Islet of Langerhans (tissue), 1 donor: ENCODE measurements around the gene PTRH1.
"Not testable (repeated sequence)": the region's sequence is repeated elsewhere in the genome, so short reads cannot be mapped to it uniquely, and the experiment has no call there.

Source experiments
- FAIRE-seq: peaks from one replicate; lab custom pipeline; 2011; peaks lifted over from hg19 to GRCh38; lab: Jason Lieb, UNC

Gene PTRH1

GRCh38 chr9:127715470-127716337 lies at the start of gene PTRH1, which contains the start of gene TTC16:
Gene PTRH1 (minus strand): TSS chr9:127715663. CDS start chr9:127715639, 24 bp downstream.
Gene TTC16 (plus strand): TSS chr9:127716079. CDS start chr9:127716146, 67 bp downstream.
- peak; percentile 82 for FAIRE-seq

GRCh38 chr9:127763918-127764384 lies 48.5 kb upstream of the PTRH1 start:
- FAIRE-seq, result no peak

- FAIRE-seq, result no peak
Observed at GRCh38 chr9:127762111-127762676, 46.7 kb upstream of the PTRH1 start.

- FAIRE-seq, result no peak
Observed at GRCh38 chr9:127761491-127761956, 46.1 kb upstream of the PTRH1 start.

GRCh38 chr9:127761061-127761460 lies 45.6 kb upstream of the PTRH1 start:
- FAIRE-seq, result no peak

- no peak for FAIRE-seq
Observed at GRCh38 chr9:127758843-127759242, 43.4 kb upstream of the PTRH1 start.

GRCh38 chr9:127756776-127757175 lies 41.3 kb upstream of the PTRH1 start:
- not testable (repeated sequence) for FAIRE-seq

GRCh38 chr9:127756233-127756632 lies 40.8 kb upstream of the PTRH1 start:
- no peak for FAIRE-seq

GRCh38 chr9:127755061-127756060 lies 39.9 kb upstream of the PTRH1 start:
- FAIRE-seq, result no peak

GRCh38 chr9:127754099-127755060 lies 38.9 kb upstream of the PTRH1 start:
- FAIRE-seq, result no peak

GRCh38 chr9:127753622-127754021 lies 38.2 kb upstream of the PTRH1 start:
- no peak for FAIRE-seq

GRCh38 chr9:127753148-127753547 lies 37.7 kb upstream of the PTRH1 start:
- no peak for FAIRE-seq

- no peak for FAIRE-seq
Observed at GRCh38 chr9:127751269-127752054, 36.0 kb upstream of the PTRH1 start.

GRCh38 chr9:127749090-127749787 lies 33.8 kb upstream of the PTRH1 start:
- no peak for FAIRE-seq

GRCh38 chr9:127746959-127747569 lies 31.6 kb upstream of the PTRH1 start:
- no peak for FAIRE-seq

GRCh38 chr9:127744398-127745110 lies 29.1 kb upstream of the PTRH1 start:
- FAIRE-seq, result no peak

- peak; percentile 66 for FAIRE-seq
Observed at GRCh38 chr9:127742435-127743088, 27.1 kb upstream of the PTRH1 start.
